ENCODE measurements around the gene TBCK.

TBCK gene

DNA sequence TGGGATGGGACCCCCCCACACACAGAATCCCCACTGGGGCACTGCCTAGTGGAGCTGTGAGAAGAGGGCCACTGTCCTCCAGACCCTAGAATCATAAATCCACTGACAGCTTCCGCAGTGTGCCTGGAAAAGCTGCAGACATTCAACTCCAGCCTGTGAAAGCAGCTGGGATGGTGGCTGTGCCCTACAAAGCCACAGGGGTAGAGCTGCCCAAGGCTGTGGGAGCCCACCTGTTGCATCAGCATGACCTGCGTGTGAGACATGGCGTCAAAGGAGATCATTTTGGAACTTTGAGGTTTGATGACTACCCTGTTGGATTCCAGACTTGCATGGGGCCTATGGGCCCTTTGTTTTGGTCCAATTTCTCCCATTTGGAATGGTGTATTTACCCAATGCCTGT is 22.7 kb upstream of the TBCK start:
- DNase-seq (ENCODE audit: low read depth) = no peak

DNA sequence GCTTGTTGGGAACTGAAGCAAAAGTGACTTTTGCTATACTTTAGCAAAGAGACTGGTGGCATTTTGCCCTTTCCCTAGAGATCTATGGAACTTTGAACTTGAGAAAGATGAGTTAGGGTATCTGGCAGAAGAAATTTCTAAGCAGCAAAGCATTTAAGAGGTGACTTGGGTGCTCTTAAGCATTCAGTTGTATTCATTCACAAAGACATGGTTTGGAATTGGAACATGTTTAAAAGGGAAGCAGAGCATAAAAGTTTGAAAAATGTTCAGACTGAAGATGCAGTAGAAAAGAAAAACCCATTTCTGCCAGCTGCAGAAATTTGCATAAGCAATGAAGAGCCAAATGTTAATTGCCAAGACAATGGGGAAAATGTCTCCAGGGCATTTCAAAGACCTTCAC is 21.9 kb upstream of the TBCK start:
- TF ChIP-seq, protein P1, sequence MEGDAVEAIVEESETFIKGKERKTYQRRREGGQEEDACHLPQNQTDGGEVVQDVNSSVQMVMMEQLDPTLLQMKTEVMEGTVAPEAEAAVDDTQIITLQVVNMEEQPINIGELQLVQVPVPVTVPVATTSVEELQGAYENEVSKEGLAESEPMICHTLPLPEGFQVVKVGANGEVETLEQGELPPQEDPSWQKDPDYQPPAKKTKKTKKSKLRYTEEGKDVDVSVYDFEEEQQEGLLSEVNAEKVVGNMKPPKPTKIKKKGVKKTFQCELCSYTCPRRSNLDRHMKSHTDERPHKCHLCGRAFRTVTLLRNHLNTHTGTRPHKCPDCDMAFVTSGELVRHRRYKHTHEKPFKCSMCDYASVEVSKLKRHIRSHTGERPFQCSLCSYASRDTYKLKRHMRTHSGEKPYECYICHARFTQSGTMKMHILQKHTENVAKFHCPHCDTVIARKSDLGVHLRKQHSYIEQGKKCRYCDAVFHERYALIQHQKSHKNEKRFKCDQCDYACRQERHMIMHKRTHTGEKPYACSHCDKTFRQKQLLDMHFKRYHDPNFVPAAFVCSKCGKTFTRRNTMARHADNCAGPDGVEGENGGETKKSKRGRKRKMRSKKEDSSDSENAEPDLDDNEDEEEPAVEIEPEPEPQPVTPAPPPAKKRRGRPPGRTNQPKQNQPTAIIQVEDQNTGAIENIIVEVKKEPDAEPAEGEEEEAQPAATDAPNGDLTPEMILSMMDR (IDR thresholded peaks at IDR 0.05; ENCODE audit: insufficient read depth, low read depth, low read length, missing control alignments) = no peak
- no peak overlapping the region for H3K4me3 ChIP-seq (ENCODE audit: low read length)
- DNase-seq (ENCODE audit: low read depth) = no peak

More for the DNA sequence above, 22.7 kb upstream of the TBCK start:
- no peak overlapping the region for H3K4me3 ChIP-seq (ENCODE audit: low read length)
- TF ChIP-seq, protein P1 (IDR thresholded peaks at IDR 0.05; ENCODE audit: insufficient read depth, low read depth, low read length, missing control alignments) = no peak

DNA sequence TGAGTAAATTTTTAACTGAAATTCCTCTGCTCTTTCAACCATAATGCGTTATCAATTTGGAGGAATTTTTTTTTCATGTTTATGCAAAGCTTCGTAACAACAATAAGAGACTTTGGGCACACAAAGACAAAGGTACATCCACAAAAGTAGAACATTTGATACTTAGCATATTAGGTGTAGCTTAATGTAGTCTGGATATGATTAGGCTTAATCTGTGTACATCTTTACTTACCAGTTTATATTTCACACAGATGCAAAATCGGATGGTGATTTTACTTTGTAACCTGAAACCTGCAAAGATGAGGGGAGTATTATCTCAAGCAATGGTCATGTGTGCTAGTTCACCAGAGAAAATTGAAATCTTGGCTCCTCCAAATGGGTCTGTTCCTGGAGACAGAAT is 20.6 kb upstream of the TBCK start:
- TF ChIP-seq, protein P1 (IDR thresholded peaks at IDR 0.05; ENCODE audit: insufficient read depth, low read depth, low read length, missing control alignments) = no peak
- no peak overlapping the region for H3K4me3 ChIP-seq (ENCODE audit: low read length)
- no peak for DNase-seq (ENCODE audit: low read depth)

DNA sequence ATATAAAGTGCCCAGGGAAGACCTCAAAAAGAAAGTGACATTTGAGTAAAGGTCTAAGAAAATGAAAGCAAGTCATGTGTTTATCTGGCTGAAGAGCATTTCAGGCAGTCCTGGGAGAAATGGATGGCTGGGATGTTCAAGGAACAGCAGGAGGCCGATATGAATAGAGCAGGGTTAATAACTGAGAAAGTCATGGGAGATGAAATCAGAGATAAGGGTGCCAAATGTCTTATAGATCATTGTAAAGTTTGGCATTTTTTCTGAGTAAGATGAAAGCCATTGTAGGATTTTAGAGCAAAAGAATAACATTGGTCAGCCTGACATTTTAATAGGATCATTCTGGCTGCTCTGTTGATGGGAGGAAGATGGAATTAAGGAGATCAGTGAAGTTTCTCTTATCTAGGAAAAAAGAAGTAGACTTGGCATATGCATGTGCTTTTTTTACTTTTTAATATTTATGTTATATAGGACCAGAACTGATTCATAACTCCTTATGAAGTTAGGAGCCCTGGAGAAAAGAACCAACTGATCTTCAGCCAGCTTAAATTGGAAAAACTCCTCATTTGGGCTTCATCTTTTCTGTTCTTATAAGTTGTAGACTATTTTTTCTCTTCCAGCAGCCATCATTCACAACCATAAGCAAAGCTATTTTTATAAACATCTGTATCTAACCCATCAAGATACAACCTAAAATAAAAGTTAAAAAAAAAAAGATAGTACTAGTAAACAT is 18.9 kb upstream of the TBCK start:
- H3K4me3 ChIP-seq (ENCODE audit: low read length) = no peak overlapping the region
- DNase-seq (ENCODE audit: low read depth) = no peak
- TF ChIP-seq, protein P1 (IDR thresholded peaks at IDR 0.05; ENCODE audit: insufficient read depth, low read depth, low read length, missing control alignments) = no peak

DNA sequence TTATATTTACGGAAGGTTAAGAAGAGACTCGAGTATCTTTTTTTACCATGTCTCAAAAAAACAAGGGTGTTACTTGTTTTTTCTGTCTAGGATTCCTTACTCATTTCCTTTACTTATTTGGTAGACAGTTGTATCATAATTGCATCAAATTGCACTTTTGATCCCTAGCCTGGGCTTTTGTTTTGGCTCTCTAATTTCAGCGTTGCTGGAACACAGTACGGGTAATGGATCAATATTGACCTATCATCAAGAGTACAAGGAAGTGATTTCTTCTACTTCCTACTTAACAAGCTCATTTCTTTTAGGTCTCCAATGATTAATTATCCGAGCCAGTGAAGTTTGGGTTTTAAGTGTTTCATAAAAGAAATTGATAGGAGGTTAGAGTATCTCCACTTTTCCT is 17.2 kb upstream of the TBCK start:
- no peak overlapping the region for H3K4me3 ChIP-seq (ENCODE audit: low read length)
- no peak for DNase-seq (ENCODE audit: low read depth)
- TF ChIP-seq, protein P1 (IDR thresholded peaks at IDR 0.05; ENCODE audit: insufficient read depth, low read depth, low read length, missing control alignments) = no peak

DNA sequence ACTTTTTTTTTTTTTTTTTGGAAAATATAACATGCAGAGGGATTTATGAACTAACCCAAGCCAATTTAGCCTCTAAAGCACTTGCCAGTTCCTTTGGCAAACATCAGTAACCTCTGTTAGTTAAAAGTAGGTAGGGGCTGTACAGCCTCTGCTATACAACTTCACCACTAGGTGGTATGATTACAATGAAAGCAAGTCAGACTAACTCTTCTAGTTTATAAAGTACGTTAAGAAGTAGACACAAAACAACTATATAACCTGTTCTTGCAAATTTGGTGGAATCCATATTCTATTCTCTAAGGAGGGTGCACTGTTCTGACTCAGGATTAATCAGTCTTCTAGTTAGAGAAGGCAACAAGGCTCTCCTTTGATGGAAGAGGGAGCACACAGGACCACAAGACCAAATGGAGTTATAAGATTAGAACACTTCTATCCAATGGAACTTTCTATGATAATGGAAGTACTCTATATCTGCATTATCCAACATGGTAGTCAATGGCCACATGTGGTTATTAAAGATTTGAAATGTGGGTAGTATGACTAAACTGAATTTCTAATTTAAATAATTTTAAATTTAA is 13.1 kb upstream of the TBCK start:
- no peak overlapping the region for H3K4me3 ChIP-seq (ENCODE audit: low read length)
- DNase-seq (ENCODE audit: low read depth) = peak; percentile 55
- TF ChIP-seq, protein P1 (IDR thresholded peaks at IDR 0.05; ENCODE audit: insufficient read depth, low read depth, low read length, missing control alignments) = peak; percentile 66

DNA sequence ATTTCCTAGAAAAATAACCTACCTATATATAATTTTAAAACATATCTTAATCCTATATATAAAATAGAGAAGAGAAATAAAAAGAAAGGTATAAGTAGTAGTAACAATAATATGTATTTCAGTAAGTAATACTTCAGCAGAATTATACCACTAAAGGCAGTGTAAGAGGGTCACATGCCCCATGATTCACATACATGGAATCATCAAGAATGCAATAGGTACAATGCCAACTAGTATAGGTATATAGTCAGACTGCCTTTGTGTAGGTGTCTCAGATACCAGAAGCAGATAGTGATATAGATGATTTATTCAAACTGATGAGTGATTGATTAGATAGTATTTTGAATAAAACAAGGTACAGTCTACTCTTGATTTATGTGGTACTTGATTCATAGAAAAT is 9.8 kb upstream of the TBCK start:
- DNase-seq (ENCODE audit: low read depth) = peak; percentile 65
- H3K4me3 ChIP-seq (ENCODE audit: low read length) = no peak overlapping the region
- TF ChIP-seq, protein P1 (IDR thresholded peaks at IDR 0.05; ENCODE audit: insufficient read depth, low read depth, low read length, missing control alignments) = no peak

Measured in epithelial cell of esophagus (primary cell).